H9 (cell line): ENCODE data around the gene GAS1. TPM values are rescaled to one million over a fixed set of nuclear protein-coding genes. Genes with fewer than 3 reads are reported as not detected.

ENCODE experiments used
- DNase-seq: peaks from one replicate; pipeline ENCODE4 v3.0.0-alpha.2; 2017
- H2AFZ ChIP-seq: one replicate; pipeline ENCODE4 v1.6.1; 2013; ENCODE audit warnings: mild to moderate bottlenecking, low read length, control low read depth, moderate library complexity
- H2AK5ac ChIP-seq: 2 replicates; pipeline ENCODE4 v1.6.1; 2013; ENCODE audit warnings: low read length, control low read depth, mixed read lengths; ENCODE audit not compliant: insufficient read length
- H2BK120ac ChIP-seq: one replicate; pipeline ENCODE4 v1.6.1; 2013; ENCODE audit warnings: low read depth, mild to moderate bottlenecking, low read length, control low read depth, inconsistent platforms; ENCODE audit not compliant: poor library complexity, severe bottlenecking
- H2BK12ac ChIP-seq: 2 replicates; pipeline ENCODE4 v1.6.1; 2013; ENCODE audit warnings: low read length, control low read depth, mixed read lengths, low read depth; ENCODE audit not compliant: insufficient read length
- H2BK15ac ChIP-seq: 2 replicates; pipeline ENCODE4 v1.6.1; 2013; ENCODE audit warnings: low read depth, low read length, control low read depth
- H2BK20ac ChIP-seq: one replicate; pipeline ENCODE4 v1.6.1; 2013; ENCODE audit warnings: low read depth, mild to moderate bottlenecking, low read length, control low read depth, inconsistent platforms; ENCODE audit not compliant: poor library complexity, severe bottlenecking
- H2BK5ac ChIP-seq: 2 replicates; pipeline ENCODE4 v1.6.1; 2013; ENCODE audit warnings: low read length, control low read depth, mixed read lengths; ENCODE audit not compliant: insufficient read length
- H3K14ac ChIP-seq: 2 replicates; pipeline ENCODE4 v1.6.1; 2013; ENCODE audit warnings: low read length, control low read depth; ENCODE audit not compliant: insufficient read depth
- H3K18ac ChIP-seq: 2 replicates; pipeline ENCODE4 v1.6.1; 2013; ENCODE audit warnings: low read depth, mild to moderate bottlenecking, mixed read lengths, low read length, control low read depth; ENCODE audit not compliant: insufficient read length
- H3K23ac ChIP-seq: 2 replicates; pipeline ENCODE4 v1.6.1; 2013; ENCODE audit warnings: low read length, control low read depth, mixed read lengths, low read depth; ENCODE audit not compliant: insufficient read length
- H3K23me2 ChIP-seq: 2 replicates; pipeline ENCODE4 v1.6.1; 2013; ENCODE audit warnings: low read depth, mild to moderate bottlenecking, mixed read lengths, low read length, control low read depth; ENCODE audit not compliant: insufficient read length, poor library complexity, severe bottlenecking
- H3K27ac ChIP-seq: 2 replicates; pipeline ENCODE4 v1.5.1; 2013; ENCODE audit warnings: low read length, control low read depth, mixed read lengths, low read depth; ENCODE audit not compliant: insufficient read length
- H3K27me3 ChIP-seq: 2 replicates; pipeline ENCODE4 v1.6.1; 2013; ENCODE audit warnings: low read length, control low read depth, inconsistent platforms; ENCODE audit not compliant: insufficient read depth
- H3K4ac ChIP-seq: 2 replicates; pipeline ENCODE4 v1.6.1; 2013; ENCODE audit warnings: low read depth, mild to moderate bottlenecking, control low read depth, inconsistent platforms, low read length, moderate library complexity
- H3K4me1 ChIP-seq: 2 replicates; pipeline ENCODE4 v1.6.1; 2013; ENCODE audit warnings: low read length, control low read depth, inconsistent platforms; ENCODE audit not compliant: insufficient read depth
- H3K4me2 ChIP-seq: 2 replicates; pipeline ENCODE4 v1.6.1; 2013; ENCODE audit warnings: low read length, control low read depth, mixed read lengths; ENCODE audit not compliant: insufficient read length, insufficient read depth
- H3K56ac ChIP-seq: 2 replicates; pipeline ENCODE4 v1.6.1; 2013; ENCODE audit warnings: low read depth, mild to moderate bottlenecking, mixed read lengths, low read length, control low read depth; ENCODE audit not compliant: insufficient read length
- H3K79me1 ChIP-seq: 2 replicates; pipeline ENCODE4 v1.6.1; 2013; ENCODE audit warnings: low read depth, mild to moderate bottlenecking, moderate library complexity, low read length, control low read depth, inconsistent platforms; ENCODE audit not compliant: insufficient read depth, poor library complexity, severe bottlenecking
- H3K79me2 ChIP-seq: 2 replicates; pipeline ENCODE4 v1.6.1; 2013; ENCODE audit warnings: low read length, control low read depth, inconsistent platforms; ENCODE audit not compliant: insufficient read depth
- H3K9ac ChIP-seq: 2 replicates; pipeline ENCODE4 v1.6.1; 2013; ENCODE audit warnings: low read length, control low read depth, mixed read lengths; ENCODE audit not compliant: insufficient read length; ENCODE audit errors: extremely low read depth
- H3K9me3 ChIP-seq: one replicate; pipeline ENCODE4 v1.6.1; 2013; ENCODE audit warnings: low read depth, low read length, inconsistent platforms; ENCODE audit not compliant: control insufficient read depth
- H3T11ph ChIP-seq: one replicate; pipeline ENCODE4 v1.6.1; 2013; ENCODE audit warnings: mild to moderate bottlenecking, low read length, control low read depth, inconsistent platforms
- H4K20me1 ChIP-seq: one replicate; pipeline ENCODE4 v1.6.1; 2013; ENCODE audit not compliant: control insufficient read depth, insufficient read length, insufficient read depth
- H4K5ac ChIP-seq: 2 replicates; pipeline ENCODE4 v1.6.1; 2013; ENCODE audit warnings: low read depth, mild to moderate bottlenecking, mixed read lengths, low read length, control low read depth; ENCODE audit not compliant: insufficient read length
- H4K8ac ChIP-seq: replicated peaks from 2 replicates; pipeline ENCODE4 v1.6.1; 2013; ENCODE audit warnings: low read length, control low read depth, mixed read lengths, low read depth; ENCODE audit not compliant: insufficient read length
- H4K91ac ChIP-seq: 2 replicates; pipeline ENCODE4 v1.6.1; 2013; ENCODE audit warnings: low read depth, mild to moderate bottlenecking, moderate library complexity, mixed read lengths, low read length, control low read depth; ENCODE audit not compliant: insufficient read length
- H3K27ac Mint-ChIP-seq, 3 experiments: 2 replicates in 2 of 3; 3 replicates in 1 of 3; pipeline ENCODE4 v1.8.0; 2020 to 2021; ENCODE audit warnings: mixed read lengths in 3 of 3, mild to moderate bottlenecking in 1 of 3, moderate library complexity in 1 of 3
- H3K27me3 Mint-ChIP-seq: 2 replicates; pipeline ENCODE4 v1.8.0; 2021; ENCODE audit warnings: low read depth, mild to moderate bottlenecking, moderate library complexity, mixed read lengths
- H3K36me3 Mint-ChIP-seq, 3 experiments: 2 replicates in 2 of 3; 3 replicates in 1 of 3; pipeline ENCODE4 v1.8.0; 2020 to 2021; ENCODE audit warnings: low read depth in 3 of 3, mixed read lengths in 3 of 3; ENCODE audit not compliant: insufficient read depth in 1 of 3
- H3K4me1 Mint-ChIP-seq, 2 experiments: 2 replicates each; pipeline ENCODE4 v1.8.0; 2020; ENCODE audit warnings: mixed read lengths in 2 of 2
- H3K4me3 Mint-ChIP-seq, 2 experiments: 2 replicates in 1 of 2; 3 replicates in 1 of 2; pipeline ENCODE4 v1.8.0; 2020 to 2021; ENCODE audit warnings: mild to moderate bottlenecking in 2 of 2, mixed read lengths in 2 of 2, moderate library complexity in 1 of 2
- H3K9me3 Mint-ChIP-seq, 2 experiments: 2 replicates in 1 of 2; 3 replicates in 1 of 2; pipeline ENCODE4 v1.8.0; 2020; ENCODE audit warnings: mild to moderate bottlenecking in 2 of 2, mixed read lengths in 2 of 2, moderate library complexity in 1 of 2
- CTCF ChIP-seq: fragments of 200-600 bp; sonication (generic); conservative IDR thresholded peaks from 3 replicates; pipeline ENCODE4 v1.8.0; 2021; ENCODE audit warnings: antibody characterized with exemption, mild to moderate bottlenecking
- WGBS: extraction: QIAGEN DNeasy Blood & Tissue Kit; methylation state at CpG from one replicate; pipeline ENCODE4 v1.1.7; 2013; ENCODE audit warnings: missing lambda C conversion rate, low lambda C conversion rate, mixed read lengths; ENCODE audit not compliant: insufficient read length; ENCODE audit errors: extremely low coverage; 5-methylcytosine and 5-hydroxymethylcytosine counted together
- total RNA-seq: library from RNA; stranded (reverse); gene quantifications from 2 replicates; pipeline ENCODE4 v1.2.1, GENCODE V29; 2021

The GAS1 gene
- total RNA-seq, 1 experiment from 2014 or later = 2.3 TPM

- no peak overlapping the region for H3T11ph ChIP-seq
- no peak overlapping the region for H2BK120ac ChIP-seq
- TF ChIP-seq CTCF = no peak
- no peaks in the 10 kb centered on the region for H3K4me1 ChIP-seq
- H3K9me3 Mint-ChIP-seq = peaks cover 0 to 5% of the 10 kb centered on the region in 2 experiments; a peak in 3 of 5 replicates
- no peak overlapping the region for H3K27ac ChIP-seq
- H3K14ac ChIP-seq = no peak overlapping the region
- H4K20me1 ChIP-seq = no peaks in the 10 kb centered on the region
- H2BK12ac ChIP-seq = no peak overlapping the region
- H3K23me2 ChIP-seq = no peaks in the 10 kb centered on the region
- H3K79me1 ChIP-seq = no peaks in the 10 kb centered on the region
- no peak overlapping the region for H3K18ac ChIP-seq
- no peak overlapping the region for H3K4me2 ChIP-seq
- WGBS = no CpG with 5 or more reads among the region's 3 CpGs
- peaks cover 3% of the 10 kb centered on the region for H3K27me3 Mint-ChIP-seq
- H3K4me3 Mint-ChIP-seq = no peak overlapping the region
- H3K4me1 Mint-ChIP-seq = peaks cover 0 to 15% of the 10 kb centered on the region in 2 experiments; a peak in 3 of 4 replicates
- H3K27me3 ChIP-seq = no peaks in the 10 kb centered on the region
- no peak overlapping the region for H4K5ac ChIP-seq
- no peaks in the 10 kb centered on the region for H3K79me2 ChIP-seq
- no peak overlapping the region for H3K9ac ChIP-seq
- no peak overlapping the region for H4K8ac ChIP-seq
- no peak overlapping the region for H3K4ac ChIP-seq
- H3K56ac ChIP-seq = no peak overlapping the region
- no peak overlapping the region for H2AFZ ChIP-seq
- H3K23ac ChIP-seq = no peak overlapping the region
- no peak for DNase-seq
- H2BK5ac ChIP-seq = no peak overlapping the region
- H2BK15ac ChIP-seq = no peak overlapping the region
- no peak overlapping the region for H4K91ac ChIP-seq
- no peaks in the 10 kb centered on the region for H3K9me3 ChIP-seq
- no peak overlapping the region for H2BK20ac ChIP-seq
- H2AK5ac ChIP-seq = no peak overlapping the region
- H3K27ac Mint-ChIP-seq = no peak overlapping the region
- H3K36me3 Mint-ChIP-seq = no peaks in the 10 kb centered on the region
Measured at GRCh38 chr9:86918556-86918955, 28.8 kb downstream of the GAS1 start.
